Activated naive CD8-positive, alpha-beta T cell treated with anti-CD3 and anti-CD28 coated beads, Interleukin-2, amount 50 U/mL, for 24 hours (primary cell): ENCODE data around the gene AFMID.
A peak's percentile ranks its signal among the peaks of the same experiment; 100 is the strongest.

Source experiments
- ATAC-seq: fragments of 150-1000 bp; cut with Tn5 transposase; one replicate; pipeline ENCODE4 v1.10.0; 2021
- DNase-seq: peaks from one replicate; pipeline ENCODE4 v3.0.0; 2021
- H3K27ac Mint-ChIP-seq: one replicate; pipeline ENCODE4 v1.8.0; 2021; ENCODE audit warnings: mild to moderate bottlenecking, mixed read lengths
- H3K27me3 Mint-ChIP-seq: one replicate; pipeline ENCODE4 v1.8.0; 2021; ENCODE audit warnings: mixed read lengths
- H3K36me3 Mint-ChIP-seq: one replicate; pipeline ENCODE4 v1.8.0; 2021; ENCODE audit warnings: low read depth, mixed read lengths
- H3K4me1 Mint-ChIP-seq: one replicate; pipeline ENCODE4 v1.8.0; 2021; ENCODE audit warnings: mixed read lengths
- H3K4me3 Mint-ChIP-seq: one replicate; pipeline ENCODE4 v1.8.0; 2021; ENCODE audit warnings: mild to moderate bottlenecking, moderate library complexity, mixed read lengths
- H3K9me3 Mint-ChIP-seq: one replicate; pipeline ENCODE4 v1.8.0; 2021; ENCODE audit warnings: mixed read lengths

The AFMID gene

GRCh38 chr17:78183916-78184315 is 3.2 kb upstream of the AFMID start:
- H3K27ac Mint-ChIP-seq, result no peak overlapping the region
- peaks cover 36% of the 10 kb centered on the region for H3K4me1 Mint-ChIP-seq
- H3K27me3 Mint-ChIP-seq, result no peaks in the 10 kb centered on the region
- ATAC-seq, result no peak
- no peak for DNase-seq
- H3K4me3 Mint-ChIP-seq, result no peak overlapping the region
- H3K9me3 Mint-ChIP-seq, result no peaks in the 10 kb centered on the region
- peaks cover 48% of the 10 kb centered on the region for H3K36me3 Mint-ChIP-seq

DNA sequence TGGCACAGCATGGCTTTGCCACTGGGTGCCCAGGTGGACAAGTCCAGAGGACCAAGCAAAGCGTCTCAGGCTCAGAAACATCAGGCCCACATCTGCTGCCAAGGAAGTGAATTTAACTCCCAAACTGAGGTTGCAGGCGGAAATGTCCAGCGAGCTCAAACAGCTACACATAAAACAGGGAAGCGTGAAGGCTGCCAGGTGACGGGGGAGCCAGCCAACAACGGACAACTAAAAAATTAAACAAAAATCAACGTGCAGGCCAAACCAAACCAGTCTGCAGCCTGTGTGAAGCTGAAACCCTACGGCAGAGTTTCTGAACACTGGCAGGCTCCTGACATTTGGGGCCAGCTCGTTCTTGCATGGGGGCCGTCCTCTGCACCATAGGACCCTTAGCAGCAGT is 2.8 kb upstream of the AFMID start:
- Mint-ChIP-seq H3K27ac (no peak overlapping the region), H3K4me1 (peaks cover 36% of the 10 kb centered on the region), H3K27me3 (no peaks in the 10 kb centered on the region), H3K36me3 (peaks cover 45% of the 10 kb centered on the region), H3K9me3 (no peaks in the 10 kb centered on the region), H3K4me3 (no peak overlapping the region)
- no peak for ATAC-seq
- DNase-seq, result no peak

GRCh38 chr17:78184868-78185267 is 2.3 kb upstream of the AFMID start:
- H3K36me3 Mint-ChIP-seq, result peaks cover 39% of the 10 kb centered on the region
- peak overlapping the region; percentile 84 for H3K4me3 Mint-ChIP-seq
- H3K4me1 Mint-ChIP-seq, result peaks cover 32% of the 10 kb centered on the region
- H3K27ac Mint-ChIP-seq, result peak overlapping the region; percentile 53
- ATAC-seq (no peak), DNase-seq (no peak)
- no peaks in the 10 kb centered on the region for H3K27me3 Mint-ChIP-seq
- no peaks in the 10 kb centered on the region for H3K9me3 Mint-ChIP-seq

GRCh38 chr17:78185981-78186691 is 1.0 kb upstream of the AFMID start:
- Mint-ChIP-seq H3K9me3 (no peaks in the 10 kb centered on the region), H3K4me3 (peak overlapping the region; percentile 84), H3K36me3 (peaks cover 32% of the 10 kb centered on the region), H3K27ac (peak overlapping the region; percentile 77), H3K4me1 (peaks cover 26% of the 10 kb centered on the region), H3K27me3 (no peaks in the 10 kb centered on the region)
- DNase-seq (peak; percentile 20), ATAC-seq (peak; percentile 7)

- no peak overlapping the region for H3K27ac Mint-ChIP-seq
- DNase-seq (no peak), ATAC-seq (no peak)
- H3K4me3 Mint-ChIP-seq, result no peak overlapping the region
- no peaks in the 10 kb centered on the region for H3K27me3 Mint-ChIP-seq
- no peaks in the 10 kb centered on the region for H3K9me3 Mint-ChIP-seq
- H3K36me3 Mint-ChIP-seq, result peaks cover 19% of the 10 kb centered on the region
- peaks cover 4% of the 10 kb centered on the region for H3K4me1 Mint-ChIP-seq
Observed at GRCh38 chr17:78196716-78197115, 9.6 kb downstream of the AFMID start.

DNA sequence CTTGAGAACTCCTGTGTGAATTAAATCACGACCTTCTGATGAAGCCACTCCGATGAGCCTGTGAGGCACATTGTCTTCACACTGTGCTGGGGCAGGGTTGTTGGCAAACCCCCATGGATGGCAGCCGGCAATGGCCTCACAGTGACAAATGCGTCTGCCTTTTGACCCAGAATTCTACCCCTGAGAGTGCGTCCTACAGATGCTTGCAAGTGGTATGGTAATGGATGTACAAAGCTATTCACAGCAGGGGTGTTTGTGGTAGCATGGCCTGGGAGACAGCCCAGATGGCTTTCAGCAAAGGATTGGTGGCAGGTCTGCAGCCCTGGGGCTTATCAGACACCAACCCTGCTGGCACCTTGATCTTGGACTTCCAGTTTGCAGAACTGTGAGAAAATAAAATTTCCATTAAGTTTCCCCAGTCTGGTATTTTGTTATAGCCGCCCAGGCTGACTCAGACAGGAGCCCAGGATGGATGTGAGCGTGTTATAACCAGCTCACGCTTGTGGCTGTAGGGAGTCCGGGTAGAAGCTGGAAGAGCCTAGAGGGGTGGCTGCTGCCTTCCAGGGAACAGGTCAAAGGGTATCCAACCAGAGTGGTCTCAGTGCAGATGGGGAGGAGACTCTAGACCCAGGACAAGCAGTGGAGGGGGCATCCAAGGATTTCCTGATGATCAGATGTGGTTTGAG is 10.1 kb downstream of the AFMID start:
- DNase-seq (no peak), ATAC-seq (no peak)
- Mint-ChIP-seq H3K36me3 (peaks cover 19% of the 10 kb centered on the region), H3K4me1 (peaks cover 4% of the 10 kb centered on the region), H3K9me3 (no peaks in the 10 kb centered on the region), H3K27ac (no peak overlapping the region), H3K4me3 (no peak overlapping the region), H3K27me3 (no peaks in the 10 kb centered on the region)

DNA sequence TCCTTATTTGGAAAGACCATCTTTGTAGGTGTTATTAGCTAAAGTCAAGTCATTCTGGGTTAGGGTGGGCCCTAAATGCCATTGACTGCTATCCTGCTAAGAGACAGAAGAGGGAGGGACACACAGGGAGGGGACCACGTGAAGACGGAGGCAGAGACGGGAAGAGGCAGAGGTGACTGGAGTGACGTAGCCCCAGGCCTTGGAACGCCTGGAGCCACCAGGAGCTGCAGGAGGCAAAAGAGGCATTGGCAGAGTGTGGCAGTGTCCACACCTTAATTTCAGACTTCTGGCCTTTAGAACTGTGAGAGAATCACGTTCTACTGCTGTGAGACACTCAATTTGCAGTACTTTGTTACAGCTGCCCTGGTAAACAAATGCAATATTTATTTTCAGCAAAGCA is 13.3 kb downstream of the AFMID start:
- peaks cover 4% of the 10 kb centered on the region for H3K4me1 Mint-ChIP-seq
- no peak for ATAC-seq
- no peaks in the 10 kb centered on the region for H3K27me3 Mint-ChIP-seq
- H3K9me3 Mint-ChIP-seq, result no peaks in the 10 kb centered on the region
- H3K4me3 Mint-ChIP-seq, result no peak overlapping the region
- no peak overlapping the region for H3K27ac Mint-ChIP-seq
- H3K36me3 Mint-ChIP-seq, result peaks cover 11% of the 10 kb centered on the region
- DNase-seq, result no peak

DNA sequence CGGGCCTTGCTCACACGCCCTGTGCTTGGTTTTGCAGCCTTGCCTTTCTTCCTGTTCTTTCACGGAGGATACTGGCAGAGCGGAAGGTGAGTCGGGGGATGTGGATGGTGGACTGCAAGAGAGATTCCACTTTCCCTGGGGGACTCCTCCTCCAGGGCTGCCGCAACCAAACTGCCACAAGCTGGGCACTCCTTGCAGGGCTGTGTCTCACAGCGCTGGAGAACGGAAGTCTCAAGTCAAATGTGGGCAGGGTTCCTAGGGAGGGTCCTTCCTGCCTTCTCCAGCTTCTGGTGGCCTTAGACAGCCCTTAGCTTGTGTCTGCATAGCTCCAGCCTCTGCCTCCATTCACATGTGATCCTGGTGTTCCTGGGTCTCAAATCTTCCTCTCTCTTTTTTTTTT is 15.5 kb downstream of the AFMID start:
- ATAC-seq (no peak), DNase-seq (no peak)
- Mint-ChIP-seq H3K27ac (no peak overlapping the region), H3K27me3 (no peaks in the 10 kb centered on the region), H3K4me1 (peaks cover 4% of the 10 kb centered on the region), H3K9me3 (no peaks in the 10 kb centered on the region), H3K4me3 (no peak overlapping the region), H3K36me3 (peaks cover 3% of the 10 kb centered on the region)

GRCh38 chr17:78204387-78205123 is 17.4 kb downstream of the AFMID start:
- no peaks in the 10 kb centered on the region for H3K27me3 Mint-ChIP-seq
- H3K4me3 Mint-ChIP-seq, result no peak overlapping the region
- no peak overlapping the region for H3K27ac Mint-ChIP-seq
- peaks cover 1% of the 10 kb centered on the region for H3K36me3 Mint-ChIP-seq
- DNase-seq (no peak), ATAC-seq (no peak)
- H3K4me1 Mint-ChIP-seq, result no peaks in the 10 kb centered on the region
- H3K9me3 Mint-ChIP-seq, result no peaks in the 10 kb centered on the region

DNA sequence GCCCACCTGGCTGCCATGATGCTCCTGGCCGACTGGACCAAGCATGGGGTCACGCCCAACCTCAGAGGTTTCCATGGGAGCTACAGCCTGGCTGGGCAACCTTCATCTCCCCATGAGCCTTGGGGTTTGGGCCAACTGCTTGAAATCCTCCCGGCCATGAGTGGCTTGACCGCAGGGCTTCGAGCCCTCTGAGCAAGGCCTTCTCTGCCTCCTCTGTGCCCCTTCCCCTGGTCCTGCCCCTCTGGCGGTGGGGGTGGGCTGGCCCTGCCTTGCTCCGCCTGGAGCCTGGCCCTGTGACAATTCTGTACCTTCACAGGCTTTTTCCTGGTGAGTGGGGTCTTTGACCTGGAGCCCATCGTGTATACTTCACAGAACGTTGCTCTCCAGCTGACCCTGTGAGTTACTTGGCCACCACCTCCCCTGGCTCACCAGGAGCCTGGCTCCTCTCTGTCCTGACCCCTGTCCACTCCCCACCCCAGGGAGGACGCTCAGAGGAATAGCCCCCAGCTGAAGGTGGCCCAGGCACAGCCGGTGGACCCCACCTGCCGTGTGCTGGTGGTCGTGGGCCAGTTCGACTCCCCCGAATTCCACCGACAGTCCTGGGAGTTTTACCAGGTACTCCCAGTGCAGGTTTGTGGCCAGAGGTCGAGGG is 18.1 kb downstream of the AFMID start:
- Mint-ChIP-seq H3K4me3 (no peak overlapping the region), H3K36me3 (peaks cover 1% of the 10 kb centered on the region), H3K9me3 (no peaks in the 10 kb centered on the region), H3K27ac (no peak overlapping the region), H3K4me1 (no peaks in the 10 kb centered on the region), H3K27me3 (no peaks in the 10 kb centered on the region)
- no peak for DNase-seq
- no peak for ATAC-seq

- DNase-seq (no peak), ATAC-seq (no peak)
- H3K27me3 Mint-ChIP-seq, result no peaks in the 10 kb centered on the region
- no peaks in the 10 kb centered on the region for H3K4me1 Mint-ChIP-seq
- no peaks in the 10 kb centered on the region for H3K9me3 Mint-ChIP-seq
- H3K36me3 Mint-ChIP-seq, result peaks cover 1% of the 10 kb centered on the region
- no peak overlapping the region for H3K4me3 Mint-ChIP-seq
- H3K27ac Mint-ChIP-seq, result no peak overlapping the region
Observed at GRCh38 chr17:78206298-78206697, 19.1 kb downstream of the AFMID start.

- H3K4me1 Mint-ChIP-seq, result no peaks in the 10 kb centered on the region
- H3K36me3 Mint-ChIP-seq, result peaks cover 1% of the 10 kb centered on the region
- H3K9me3 Mint-ChIP-seq, result no peaks in the 10 kb centered on the region
- no peak overlapping the region for H3K4me3 Mint-ChIP-seq
- ATAC-seq (no peak), DNase-seq (no peak)
- H3K27ac Mint-ChIP-seq, result no peak overlapping the region
- no peaks in the 10 kb centered on the region for H3K27me3 Mint-ChIP-seq
Observed at GRCh38 chr17:78208486-78208885, 21.3 kb downstream of the AFMID start.

DNA sequence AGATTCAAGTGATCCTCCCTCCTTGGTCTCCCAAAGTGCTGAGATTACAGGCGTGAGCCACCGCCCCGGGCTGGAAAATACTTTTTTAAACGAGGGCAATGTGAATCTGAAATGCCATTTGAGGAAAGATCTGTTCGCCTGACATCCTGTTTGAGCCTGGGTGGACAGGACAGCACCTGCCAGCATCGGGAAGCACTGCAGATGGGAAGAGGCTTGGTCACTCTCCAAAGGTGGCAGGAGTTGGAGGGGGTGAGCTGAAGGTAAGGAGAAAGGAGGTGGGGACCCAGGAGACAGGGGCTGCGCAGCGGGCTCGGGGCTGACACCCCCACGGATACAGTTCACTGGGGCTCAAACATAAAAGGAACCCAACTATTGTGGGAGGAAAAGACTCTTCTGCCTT is 22.9 kb downstream of the AFMID start:
- Mint-ChIP-seq H3K27ac (no peak overlapping the region), H3K36me3 (peaks cover 5% of the 10 kb centered on the region), H3K27me3 (no peaks in the 10 kb centered on the region), H3K9me3 (no peaks in the 10 kb centered on the region), H3K4me1 (peaks cover 4% of the 10 kb centered on the region), H3K4me3 (no peak overlapping the region)
- DNase-seq (no peak), ATAC-seq (no peak)

- Mint-ChIP-seq H3K4me3 (no peak overlapping the region), H3K4me1 (peaks cover 8% of the 10 kb centered on the region), H3K9me3 (no peaks in the 10 kb centered on the region), H3K36me3 (peaks cover 11% of the 10 kb centered on the region), H3K27me3 (no peaks in the 10 kb centered on the region), H3K27ac (no peak overlapping the region)
- DNase-seq (no peak), ATAC-seq (no peak)
Observed at GRCh38 chr17:78211032-78211431, 23.9 kb downstream of the AFMID start.
